ENCODE data around the gene ZC3H13. TPM values are rescaled to one million over a fixed set of nuclear protein-coding genes. Genes with fewer than 3 reads are reported as not detected.

ZC3H13 gene
- polyA plus RNA-seq, 6 donors from 2014 or later = 20.3 to 42.2 (median 29.0) TPM

- no peaks in the 10 kb centered on the region for H3K27me3 Mint-ChIP-seq
- no peak overlapping the region for H3K4me3 Mint-ChIP-seq
- DNase-seq = no peak
- H3K4me1 Mint-ChIP-seq = no peaks in the 10 kb centered on the region
- no peaks in the 10 kb centered on the region for H3K9me3 Mint-ChIP-seq
- ATAC-seq (ENCODE audit: low read depth in 2 of 2) = no peak
- no peaks in the 10 kb centered on the region for H3K36me3 Mint-ChIP-seq
- H3K27ac Mint-ChIP-seq = no peak overlapping the region
Measured at GRCh38 chr13:46085737-46086136, 33.2 kb upstream of the ZC3H13 start.

- no peak overlapping the region for H3K4me3 Mint-ChIP-seq
- no peak for DNase-seq
- no peak overlapping the region for H3K27ac Mint-ChIP-seq
- no peaks in the 10 kb centered on the region for H3K4me1 Mint-ChIP-seq
- H3K36me3 Mint-ChIP-seq = no peaks in the 10 kb centered on the region
- H3K27me3 Mint-ChIP-seq = no peaks in the 10 kb centered on the region
- no peak for ATAC-seq (ENCODE audit: low read depth in 2 of 2)
- no peaks in the 10 kb centered on the region for H3K9me3 Mint-ChIP-seq
Measured at GRCh38 chr13:46082324-46082723, 29.8 kb upstream of the ZC3H13 start.

GRCh38 chr13:46079770-46080169 is 27.2 kb upstream of the ZC3H13 start:
- Mint-ChIP-seq H3K4me1 (no peaks in the 10 kb centered on the region), H3K4me3 (no peak overlapping the region), H3K36me3 (no peaks in the 10 kb centered on the region), H3K9me3 (peaks cover 0 to 3% (median 0%) of the 10 kb centered on the region in 7 donors), H3K27me3 (peaks cover 0 to 3% (median 0%) of the 10 kb centered on the region in 3 donors), H3K27ac (no peak overlapping the region)
- DNase-seq (no peak), ATAC-seq (ENCODE audit: low read depth in 2 of 2) (no peak)

- Mint-ChIP-seq H3K27ac (no peak overlapping the region), H3K9me3 (peaks cover 0 to 3% (median 0%) of the 10 kb centered on the region in 7 donors), H3K4me3 (no peak overlapping the region), H3K4me1 (no peaks in the 10 kb centered on the region), H3K36me3 (no peaks in the 10 kb centered on the region), H3K27me3 (peaks cover 0 to 7% (median 0%) of the 10 kb centered on the region in 3 donors)
- no peak for ATAC-seq (ENCODE audit: low read depth in 2 of 2)
- DNase-seq = no peak
Measured at GRCh38 chr13:46077265-46077664, 24.7 kb upstream of the ZC3H13 start.

GRCh38 chr13:46076827-46077226 is 24.3 kb upstream of the ZC3H13 start:
- Mint-ChIP-seq H3K27ac (no peak overlapping the region), H3K27me3 (peaks cover 0 to 7% (median 0%) of the 10 kb centered on the region in 3 donors), H3K4me3 (no peak overlapping the region), H3K4me1 (no peaks in the 10 kb centered on the region), H3K9me3 (peaks cover 0 to 3% (median 0%) of the 10 kb centered on the region in 7 donors), H3K36me3 (no peaks in the 10 kb centered on the region)
- ATAC-seq (ENCODE audit: low read depth in 2 of 2) = no peak
- no peak for DNase-seq

- ATAC-seq (ENCODE audit: low read depth in 2 of 2) (no peak), DNase-seq (no peak)
- Mint-ChIP-seq H3K4me1 (no peaks in the 10 kb centered on the region), H3K27ac (no peak overlapping the region), H3K36me3 (no peaks in the 10 kb centered on the region), H3K9me3 (peaks cover 0 to 3% (median 0%) of the 10 kb centered on the region in 7 donors), H3K4me3 (no peak overlapping the region), H3K27me3 (peaks cover 0 to 7% (median 6%) of the 10 kb centered on the region in 3 donors)
Measured at GRCh38 chr13:46075811-46076210, 23.3 kb upstream of the ZC3H13 start.

- Mint-ChIP-seq H3K4me3 (no peak overlapping the region), H3K4me1 (no peaks in the 10 kb centered on the region), H3K27ac (peak overlapping the region in 1 of 6 donors; percentile 23), H3K27me3 (peaks cover 0 to 8% (median 7%) of the 10 kb centered on the region in 3 donors), H3K36me3 (no peaks in the 10 kb centered on the region), H3K9me3 (peaks cover 0 to 2% (median 0%) of the 10 kb centered on the region in 7 donors)
- DNase-seq (no peak), ATAC-seq (ENCODE audit: low read depth in 2 of 2) (no peak)
Measured at GRCh38 chr13:46071590-46072249, 19.2 kb upstream of the ZC3H13 start.

GRCh38 chr13:46063292-46063691 is 10.7 kb upstream of the ZC3H13 start:
- no peak overlapping the region for H3K27ac Mint-ChIP-seq
- H3K27me3 Mint-ChIP-seq = no peaks in the 10 kb centered on the region
- H3K36me3 Mint-ChIP-seq = no peaks in the 10 kb centered on the region
- H3K9me3 Mint-ChIP-seq = peaks cover 0 to 6% (median 3%) of the 10 kb centered on the region in 7 donors
- ATAC-seq (ENCODE audit: low read depth in 2 of 2) (no peak), DNase-seq (no peak)
- H3K4me3 Mint-ChIP-seq = no peak overlapping the region
- H3K4me1 Mint-ChIP-seq = no peaks in the 10 kb centered on the region

GRCh38 chr13:46062185-46062584 is 9.6 kb upstream of the ZC3H13 start:
- no peaks in the 10 kb centered on the region for H3K4me1 Mint-ChIP-seq
- no peak overlapping the region for H3K27ac Mint-ChIP-seq
- peaks cover 0 to 6% (median 3%) of the 10 kb centered on the region in 7 donors for H3K9me3 Mint-ChIP-seq
- no peak overlapping the region for H3K4me3 Mint-ChIP-seq
- ATAC-seq (ENCODE audit: low read depth in 2 of 2) (no peak), DNase-seq (no peak)
- H3K36me3 Mint-ChIP-seq = no peaks in the 10 kb centered on the region
- no peaks in the 10 kb centered on the region for H3K27me3 Mint-ChIP-seq

GRCh38 chr13:46059405-46059804 is 6.9 kb upstream of the ZC3H13 start:
- Mint-ChIP-seq H3K27me3 (peaks cover 11 to 12% (median 12%) of the 10 kb centered on the region in 3 donors), H3K9me3 (peaks cover 0 to 6% (median 3%) of the 10 kb centered on the region in 7 donors), H3K4me1 (no peaks in the 10 kb centered on the region), H3K4me3 (no peak overlapping the region), H3K36me3 (peaks cover 0 to 4% of the 10 kb centered on the region in 2 donors), H3K27ac (no peak overlapping the region)
- DNase-seq = no peak
- ATAC-seq (ENCODE audit: low read depth in 2 of 2) = no peak

GRCh38 chr13:46058268-46058667 is 5.7 kb upstream of the ZC3H13 start:
- H3K27ac Mint-ChIP-seq = no peak overlapping the region
- no peak overlapping the region for H3K4me3 Mint-ChIP-seq
- peaks cover 0 to 4% of the 10 kb centered on the region in 2 donors for H3K36me3 Mint-ChIP-seq
- peaks cover 11 to 12% (median 12%) of the 10 kb centered on the region in 3 donors for H3K27me3 Mint-ChIP-seq
- ATAC-seq (ENCODE audit: low read depth in 2 of 2) = no peak
- H3K4me1 Mint-ChIP-seq = peaks cover 0 to 4% (median 3%) of the 10 kb centered on the region in 3 donors
- no peak for DNase-seq
- peaks cover 0 to 3% (median under 1%) of the 10 kb centered on the region in 7 donors for H3K9me3 Mint-ChIP-seq

- ATAC-seq (ENCODE audit: low read depth in 2 of 2) (no peak), DNase-seq (no peak)
- Mint-ChIP-seq H3K9me3 (no peaks in the 10 kb centered on the region), H3K36me3 (peaks cover 0 to 4% of the 10 kb centered on the region in 2 donors), H3K4me3 (no peak overlapping the region), H3K27ac (no peak overlapping the region), H3K4me1 (peaks cover 5 to 11% (median 7%) of the 10 kb centered on the region in 3 donors), H3K27me3 (peaks cover 11 to 12% (median 12%) of the 10 kb centered on the region in 3 donors)
Measured at GRCh38 chr13:46057256-46058015, 4.9 kb upstream of the ZC3H13 start.

GRCh38 chr13:46053162-46054012 is 841 bp upstream of the ZC3H13 start:
- H3K27me3 Mint-ChIP-seq = peaks cover 11 to 12% (median 12%) of the 10 kb centered on the region in 3 donors

More at GRCh38 chr13:46053162-46054012, 841 bp upstream of the ZC3H13 start:
- Mint-ChIP-seq H3K9me3 (no peaks in the 10 kb centered on the region), H3K36me3 (peaks cover 0 to 4% of the 10 kb centered on the region in 2 donors), H3K4me3 (peak overlapping the region; percentile 90 to 99 (median 96)), H3K27ac (peak overlapping the region; percentile 95 to 99 (median 98)), H3K4me1 (peaks cover 17 to 37% (median 21%) of the 10 kb centered on the region in 3 donors)
- DNase-seq = no peak
- ATAC-seq (ENCODE audit: low read depth in 2 of 2) = no peak

Measured in naive B cell (primary cell).